Loucy (cell line): ENCODE data around the gene SERINC2.

Source experiments
- H2AFZ ChIP-seq: fragments of 200-600 bp; sonication (generic); 2 replicates; pipeline ENCODE4 v1.6.0; 2016; ENCODE audit warnings: antibody characterized with exemption, mild to moderate bottlenecking, low read length, moderate library complexity
- H3F3A ChIP-seq: fragments of 200-600 bp; 2 replicates; pipeline ENCODE4 v1.6.0; 2016; ENCODE audit warnings: antibody characterized with exemption, low read depth, mild to moderate bottlenecking
- H3K27me3 ChIP-seq: fragments of 200-600 bp; sonication (generic); 2 replicates; pipeline ENCODE4 v1.6.1; 2014; ENCODE audit warnings: low read length, mild to moderate bottlenecking; ENCODE audit not compliant: insufficient read depth, poor library complexity, severe bottlenecking
- H3K36me3 ChIP-seq: fragments of 200-600 bp; sonication (generic); 2 replicates; pipeline ENCODE4 v1.6.1; 2016; ENCODE audit warnings: low read length; ENCODE audit not compliant: insufficient read depth
- H3K4me1 ChIP-seq: fragments of 200-600 bp; sonication (generic); 2 replicates; pipeline ENCODE4 v1.5.1; 2014; ENCODE audit warnings: low read length, mild to moderate bottlenecking; ENCODE audit not compliant: insufficient read depth, poor library complexity, severe bottlenecking
- H3K4me2 ChIP-seq: fragments of 200-600 bp; sonication (generic); 2 replicates; pipeline ENCODE4 v1.6.0; 2014; ENCODE audit warnings: antibody characterized with exemption, low read length, low read depth, mild to moderate bottlenecking; ENCODE audit not compliant: poor library complexity, severe bottlenecking
- H3K4me3 ChIP-seq: fragments of 200-600 bp; sonication (generic); 2 replicates; pipeline ENCODE4 v1.5.1; 2014; ENCODE audit warnings: low read length, mild to moderate bottlenecking, mixed read lengths; ENCODE audit not compliant: poor library complexity, severe bottlenecking
- H3K79me2 ChIP-seq: fragments of 200-600 bp; sonication (generic); 2 replicates; pipeline ENCODE4 v1.6.1; 2014; ENCODE audit warnings: low read length; ENCODE audit not compliant: insufficient read depth
- H3K9ac ChIP-seq: fragments of 200-600 bp; sonication (generic); 2 replicates; pipeline ENCODE4 v1.6.0; 2014; ENCODE audit warnings: mild to moderate bottlenecking, low read depth, low read length, moderate library complexity; ENCODE audit not compliant: poor library complexity, severe bottlenecking
- H3K9me2 ChIP-seq: fragments of 200-600 bp; sonication (generic); replicated peaks from 2 replicates; pipeline ENCODE4 v1.6.1; 2016; ENCODE audit warnings: low read depth, low read length, mixed read lengths
- H3K9me3 ChIP-seq: fragments of 200-600 bp; sonication (generic); 2 replicates; pipeline ENCODE4 v1.6.1; 2014; ENCODE audit warnings: mild to moderate bottlenecking, antibody characterized with exemption, low read length, low read depth; ENCODE audit not compliant: insufficient read depth
- H4K20me1 ChIP-seq: fragments of 200-600 bp; sonication (generic); 2 replicates; pipeline ENCODE4 v1.6.0; 2014; ENCODE audit warnings: antibody characterized with exemption, low read length, mild to moderate bottlenecking; ENCODE audit not compliant: insufficient read depth, poor library complexity, severe bottlenecking
- EZH2phosphoT487 ChIP-seq: fragments of 200-600 bp; IDR thresholded peaks from 2 replicates; pipeline ENCODE4 v1.6.1; 2018; ENCODE audit warnings: antibody characterized with exemption, mild to moderate bottlenecking, moderate library complexity, borderline replicate concordance
- TF ChIP-seq, protein P1 (sequence below): fragments of 200-600 bp; sonication (generic); conservative IDR thresholded peaks from 2 replicates; pipeline ENCODE4 v1.5.1; 2014; ENCODE audit warnings: mild to moderate bottlenecking, antibody characterized with exemption, low read length

The SERINC2 gene

DNA sequence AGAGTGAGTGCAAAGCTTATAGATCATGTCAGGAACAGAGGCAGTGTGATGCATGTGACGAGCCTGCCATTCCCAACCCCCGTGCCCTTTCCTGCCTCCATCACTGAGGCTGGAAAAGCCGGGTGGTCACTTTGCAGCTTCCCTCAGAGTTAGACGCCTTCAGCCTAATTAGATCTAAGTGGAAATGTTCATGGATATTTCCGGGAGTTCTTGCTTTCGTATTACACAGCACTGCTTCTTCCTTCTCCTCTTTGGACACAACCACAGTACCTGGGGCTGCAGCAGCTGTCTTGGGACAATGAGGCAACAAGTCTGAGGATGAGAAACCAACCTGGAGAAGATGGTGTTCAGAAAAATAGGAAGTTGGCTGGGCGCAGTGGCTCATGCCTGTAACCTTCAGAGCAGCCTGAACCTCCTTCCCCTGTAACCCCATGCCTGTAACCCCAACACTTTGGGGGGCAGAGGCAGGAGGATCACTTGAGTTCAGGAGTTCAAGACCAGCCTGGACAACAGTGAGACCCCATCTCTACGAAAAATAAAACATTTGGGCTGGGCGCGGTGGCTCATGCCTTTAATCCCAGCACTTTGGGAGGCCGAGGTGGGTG is 24.5 kb downstream of the SERINC2 start:
- no peaks in the 10 kb centered on the region for H4K20me1 ChIP-seq
- H3K9me3 ChIP-seq = no peaks in the 10 kb centered on the region
- H3K79me2 ChIP-seq = no peaks in the 10 kb centered on the region
- no peaks in the 10 kb centered on the region for H3K9me2 ChIP-seq
- no peaks in the 10 kb centered on the region for H3K4me1 ChIP-seq
- H3F3A ChIP-seq = no peaks in the 10 kb centered on the region
- H3K4me3 ChIP-seq = no peak overlapping the region
- H3K4me2 ChIP-seq = no peak overlapping the region
- TF ChIP-seq EZH2phosphoT487 = no peak
- TF ChIP-seq, protein P1, sequence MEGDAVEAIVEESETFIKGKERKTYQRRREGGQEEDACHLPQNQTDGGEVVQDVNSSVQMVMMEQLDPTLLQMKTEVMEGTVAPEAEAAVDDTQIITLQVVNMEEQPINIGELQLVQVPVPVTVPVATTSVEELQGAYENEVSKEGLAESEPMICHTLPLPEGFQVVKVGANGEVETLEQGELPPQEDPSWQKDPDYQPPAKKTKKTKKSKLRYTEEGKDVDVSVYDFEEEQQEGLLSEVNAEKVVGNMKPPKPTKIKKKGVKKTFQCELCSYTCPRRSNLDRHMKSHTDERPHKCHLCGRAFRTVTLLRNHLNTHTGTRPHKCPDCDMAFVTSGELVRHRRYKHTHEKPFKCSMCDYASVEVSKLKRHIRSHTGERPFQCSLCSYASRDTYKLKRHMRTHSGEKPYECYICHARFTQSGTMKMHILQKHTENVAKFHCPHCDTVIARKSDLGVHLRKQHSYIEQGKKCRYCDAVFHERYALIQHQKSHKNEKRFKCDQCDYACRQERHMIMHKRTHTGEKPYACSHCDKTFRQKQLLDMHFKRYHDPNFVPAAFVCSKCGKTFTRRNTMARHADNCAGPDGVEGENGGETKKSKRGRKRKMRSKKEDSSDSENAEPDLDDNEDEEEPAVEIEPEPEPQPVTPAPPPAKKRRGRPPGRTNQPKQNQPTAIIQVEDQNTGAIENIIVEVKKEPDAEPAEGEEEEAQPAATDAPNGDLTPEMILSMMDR = no peak
- H2AFZ ChIP-seq = no peak overlapping the region
- no peak overlapping the region for H3K9ac ChIP-seq
- no peaks in the 10 kb centered on the region for H3K36me3 ChIP-seq
- no peaks in the 10 kb centered on the region for H3K27me3 ChIP-seq

DNA sequence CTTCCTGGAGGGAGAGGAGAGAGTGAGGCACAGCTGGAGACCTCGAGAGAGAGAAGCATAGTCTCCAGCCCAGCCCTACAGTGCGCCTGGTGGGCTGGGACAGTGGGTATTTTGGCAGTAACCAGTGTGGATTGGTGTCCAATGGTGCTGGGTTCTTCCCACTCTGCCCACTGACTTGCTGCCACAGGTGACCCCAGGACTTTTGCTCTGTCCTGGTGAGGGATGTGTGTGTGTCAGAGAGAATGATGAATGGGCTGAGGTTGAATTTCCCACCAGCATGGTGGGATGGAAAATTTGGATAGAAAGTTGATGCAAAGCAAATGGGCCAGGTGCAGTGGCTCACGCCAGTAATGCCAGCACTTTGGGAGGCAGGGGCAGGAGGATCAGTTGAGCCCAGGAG is 26.3 kb downstream of the SERINC2 start:
- H3K9me2 ChIP-seq = no peaks in the 10 kb centered on the region
- no peak overlapping the region for H3K4me2 ChIP-seq
- H3K9ac ChIP-seq = no peak overlapping the region
- no peaks in the 10 kb centered on the region for H3K27me3 ChIP-seq
- no peak overlapping the region for H3K4me3 ChIP-seq
- no peak overlapping the region for H2AFZ ChIP-seq
- H3F3A ChIP-seq = no peaks in the 10 kb centered on the region
- TF ChIP-seq, protein P1 = no peak
- no peak for TF ChIP-seq EZH2phosphoT487
- no peaks in the 10 kb centered on the region for H4K20me1 ChIP-seq
- no peaks in the 10 kb centered on the region for H3K9me3 ChIP-seq
- no peaks in the 10 kb centered on the region for H3K4me1 ChIP-seq
- H3K79me2 ChIP-seq = no peaks in the 10 kb centered on the region
- H3K36me3 ChIP-seq = no peaks in the 10 kb centered on the region

DNA sequence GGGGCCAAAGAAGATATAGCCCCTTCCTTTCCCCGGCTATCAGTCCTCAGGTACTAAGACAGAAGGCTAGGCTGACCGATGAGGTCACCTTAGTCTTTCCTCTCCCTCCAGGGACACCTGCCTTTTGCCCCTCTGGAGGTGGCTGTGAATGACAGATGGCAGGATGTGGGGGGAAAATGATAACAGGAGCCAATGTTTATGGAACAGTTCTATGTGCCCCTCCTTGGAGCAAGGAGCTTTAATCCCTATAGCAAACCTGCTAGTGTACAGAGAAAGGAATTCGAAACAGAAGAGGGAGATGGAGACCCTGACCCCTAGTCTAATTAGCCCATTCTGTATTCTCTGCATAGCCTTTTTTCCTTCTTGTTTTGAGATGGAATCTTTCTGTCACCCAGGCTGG is 28.1 kb downstream of the SERINC2 start:
- Histone ChIP-seq H3K4me3 (no peak overlapping the region), H3K36me3 (no peaks in the 10 kb centered on the region), H3K9ac (no peak overlapping the region), H4K20me1 (no peaks in the 10 kb centered on the region), H3K79me2 (no peaks in the 10 kb centered on the region), H3K4me1 (no peaks in the 10 kb centered on the region), H2AFZ (no peak overlapping the region), H3K9me2 (no peaks in the 10 kb centered on the region), H3K9me3 (no peaks in the 10 kb centered on the region), H3F3A (no peaks in the 10 kb centered on the region), H3K27me3 (no peaks in the 10 kb centered on the region), H3K4me2 (no peak overlapping the region)
- TF ChIP-seq, protein P1 = no peak
- TF ChIP-seq EZH2phosphoT487 = no peak
